Fibroblast of skin of abdomen (primary cell): ENCODE measurements around the gene HOXD8.

Experiments
- DNase-seq: peaks from one replicate; pipeline ENCODE4 v3.0.0-alpha.2; 2013

Gene HOXD8

GRCh38 chr2:176091329-176092258, 37.9 kb upstream of the HOXD8 start:
- no peak for DNase-seq

GRCh38 chr2:176092270-176093144, 37.0 kb upstream of the HOXD8 start, which contains the start of gene HOXD13:
Gene HOXD13, plus strand, starts transcription at chr2:176092721. Its CDS starts 170 bp downstream, at chr2:176092891.
- no peak for DNase-seq

GRCh38 chr2:176093145-176093897, 36.2 kb upstream of the HOXD8 start:
- DNase-seq, result no peak

GRCh38 chr2:176093898-176094249, 35.6 kb upstream of the HOXD8 start:
- DNase-seq, result no peak

- DNase-seq, result no peak
These were observed 35.2 kb upstream of the HOXD8 start for GRCh38 chr2:176094349-176094748.

- no peak for DNase-seq
These were observed 34.1 kb upstream of the HOXD8 start for GRCh38 chr2:176095421-176095820.

GRCh38 chr2:176096243-176096985, 33.1 kb upstream of the HOXD8 start:
- DNase-seq, result no peak

GRCh38 chr2:176096986-176097819, 32.3 kb upstream of the HOXD8 start:
- peak; percentile 64 for DNase-seq

- no peak for DNase-seq
These were observed 31.6 kb upstream of the HOXD8 start for GRCh38 chr2:176097820-176098365.

GRCh38 chr2:176098366-176099158, 30.9 kb upstream of the HOXD8 start:
- DNase-seq, result no peak

GRCh38 chr2:176099159-176099727, 30.3 kb upstream of the HOXD8 start:
- no peak for DNase-seq

GRCh38 chr2:176099728-176100546, 29.6 kb upstream of the HOXD8 start, which contains the start of gene HOXD12:
Gene HOXD12, plus strand, starts transcription at chr2:176099795. Its CDS starts 7 bp downstream, at chr2:176099802.
- no peak for DNase-seq

- DNase-seq, result no peak
These were observed 28.9 kb upstream of the HOXD8 start for GRCh38 chr2:176100547-176101140.

- no peak for DNase-seq
These were observed 28.2 kb upstream of the HOXD8 start for GRCh38 chr2:176101216-176101830.

GRCh38 chr2:176101842-176102241, 27.7 kb upstream of the HOXD8 start:
- DNase-seq, result no peak

- no peak for DNase-seq
These were observed 27.1 kb upstream of the HOXD8 start for GRCh38 chr2:176102309-176102866.

GRCh38 chr2:176103194-176103593, 26.3 kb upstream of the HOXD8 start:
- no peak for DNase-seq
